Vagina (tissue), 2 donors: ENCODE data around the gene IRAK4. TPM values are rescaled to one million over a fixed set of nuclear protein-coding genes. Genes with fewer than 3 reads are reported as not detected.
A peak's percentile ranks its signal among the peaks of the same experiment; 100 is the strongest.

Experiments used
- DNase-seq, 2 donors: peaks; one replicate each; pipeline ENCODE4 v3.0.0-alpha.2; 2017; ENCODE audit errors: extremely low spot score in 2 of 2
- H3K27ac ChIP-seq: fragments of 200-600 bp; sonication (generic); one replicate; pipeline ENCODE4 v1.5.1; 2019
- H3K27me3 ChIP-seq: fragments of 200-600 bp; sonication (generic); one replicate; pipeline ENCODE4 v1.5.1; 2019
- H3K36me3 ChIP-seq, 2 donors: fragments of 200-600 bp; sonication (generic); one replicate each; pipeline ENCODE4 v1.5.1; 2017 to 2019
- H3K4me1 ChIP-seq: fragments of 200-600 bp; sonication (generic); one replicate; pipeline ENCODE4 v1.5.1; 2019
- H3K4me3 ChIP-seq, 2 donors: fragments of 200-600 bp; sonication (generic); 1 replicate in 1 of 2; 2 replicates in 1 of 2; pipeline ENCODE4 v1.5.1; 2016 to 2019
- H3K9me3 ChIP-seq: fragments of 200-600 bp; sonication (generic); one replicate; pipeline ENCODE4 v1.5.1; 2019
- CTCF ChIP-seq, 3 experiments: fragments of 450-650 bp in 2 of 3; fragments of 200-600 bp in 1 of 3; sonication (generic) in 1 of 3; IDR thresholded peaks; one replicate each; pipeline ENCODE4 v1.5.1; 2017 to 2019; ENCODE audit warnings: antibody characterized with exemption in 3 of 3, mild to moderate bottlenecking in 2 of 3, moderate library complexity in 2 of 3
- POLR2A ChIP-seq, 2 donors: fragments of 450-650 bp; IDR thresholded peaks; one replicate each; pipeline ENCODE4 v1.6.1; 2017; ENCODE audit warnings: antibody characterized with exemption in 2 of 2, mild to moderate bottlenecking in 2 of 2, moderate library complexity in 2 of 2
- POLR2AphosphoS5 ChIP-seq, 2 donors: sonication (generic); formaldehyde crosslinking; IDR thresholded peaks; one replicate each; pipeline ENCODE4 v1.9.0; 2017; ENCODE audit warnings: antibody characterized with exemption in 2 of 2, mild to moderate bottlenecking in 2 of 2, low read depth in 1 of 2; ENCODE audit not compliant: insufficient read depth in 1 of 2
- intact Hi-C: fragments of 100-400 bp; cut with DNase I; formaldehyde crosslinking; loops from one replicate; pipeline ENCODE4 v1.15.1; 2023
- total RNA-seq: library from RNA; depleted of rRNA; stranded (reverse); fragments of >200 nt; gene quantifications from one replicate; pipeline ENCODE4 v1.2.3, GENCODE V29; 2016

IRAK4 gene
- total RNA-seq, 1 donor from 2014 or later, result 16.9 TPM

GRCh38 chr12:43789941-43790340 lies 31.2 kb downstream of the IRAK4 start:
- no peak for TF ChIP-seq POLR2A (IDR thresholded peaks at IDR 0.05)
- TF ChIP-seq CTCF (IDR thresholded peaks at IDR 0.05), result no peak
- TF ChIP-seq POLR2AphosphoS5 (IDR thresholded peaks at IDR 0.05; ENCODE audit: insufficient read depth in 1 of 2, low read depth in 1 of 2), result no peak
- Histone ChIP-seq H3K36me3 (peaks cover 0 to 21% of the 10 kb centered on the region in 2 donors), H3K4me3 (no peak overlapping the region), H3K27ac (no peak overlapping the region), H3K9me3 (no peaks in the 10 kb centered on the region), H3K27me3 (no peaks in the 10 kb centered on the region), H3K4me1 (no peaks in the 10 kb centered on the region)
- intact Hi-C loops, result no loop called here
- DNase-seq, result no peak

GRCh38 chr12:43795716-43796280 lies 37.0 kb downstream of the IRAK4 start:
- Histone ChIP-seq H3K27ac (no peak overlapping the region), H3K4me1 (no peaks in the 10 kb centered on the region), H3K36me3 (peaks cover 0 to 57% of the 10 kb centered on the region in 2 donors), H3K27me3 (no peaks in the 10 kb centered on the region), H3K4me3 (no peak overlapping the region), H3K9me3 (no peaks in the 10 kb centered on the region)
- TF ChIP-seq POLR2AphosphoS5 (IDR thresholded peaks at IDR 0.05; ENCODE audit: insufficient read depth in 1 of 2, low read depth in 1 of 2) (no peak), POLR2A (IDR thresholded peaks at IDR 0.05) (no peak), CTCF (IDR thresholded peaks at IDR 0.05) (no peak)
- intact Hi-C loops, result no loop called here
- no peak for DNase-seq

GRCh38 chr12:43797561-43798217 lies 38.9 kb downstream of the IRAK4 start:
- TF ChIP-seq POLR2AphosphoS5 (IDR thresholded peaks at IDR 0.05; ENCODE audit: insufficient read depth in 1 of 2, low read depth in 1 of 2), result no peak
- no peak for TF ChIP-seq POLR2A (IDR thresholded peaks at IDR 0.05)
- no peak for TF ChIP-seq CTCF (IDR thresholded peaks at IDR 0.05)
- H3K4me1 ChIP-seq, result peaks cover 1% of the 10 kb centered on the region
- H3K9me3 ChIP-seq, result no peaks in the 10 kb centered on the region
- no peak overlapping the region for H3K27ac ChIP-seq
- DNase-seq, result no peak
- no peaks in the 10 kb centered on the region for H3K27me3 ChIP-seq
- intact Hi-C loops, result no loop called here
- peaks cover 0 to 58% of the 10 kb centered on the region in 2 donors for H3K36me3 ChIP-seq
- no peak overlapping the region for H3K4me3 ChIP-seq

- no peak for DNase-seq
- no peaks in the 10 kb centered on the region for H3K27me3 ChIP-seq
- H3K4me3 ChIP-seq, result peak overlapping the region; percentile 86 to 96
- intact Hi-C loops, result no loop called here
- H3K4me1 ChIP-seq, result peaks cover 29% of the 10 kb centered on the region
- no peak for TF ChIP-seq POLR2A (IDR thresholded peaks at IDR 0.05)
- TF ChIP-seq CTCF (IDR thresholded peaks at IDR 0.05), result no peak
- TF ChIP-seq POLR2AphosphoS5 (IDR thresholded peaks at IDR 0.05; ENCODE audit: insufficient read depth in 1 of 2, low read depth in 1 of 2), result no peak
- H3K9me3 ChIP-seq, result no peaks in the 10 kb centered on the region
- H3K36me3 ChIP-seq, result peaks cover 0 to 6% of the 10 kb centered on the region in 2 donors
- H3K27ac ChIP-seq, result peak overlapping the region; percentile 89
Measured at GRCh38 chr12:43805149-43805859, 46.6 kb downstream of the IRAK4 start.
